Heart left ventricle (tissue), 13 donors: ENCODE results near the gene AP1S2.

Source experiments
- POLR2A ChIP-seq, 2 donors: fragments of 450-650 bp; IDR thresholded peaks; one replicate each; pipeline ENCODE4 v1.6.1; 2017; ENCODE audit warnings: antibody characterized with exemption in 2 of 2, mild to moderate bottlenecking in 2 of 2, moderate library complexity in 2 of 2
- TF ChIP-seq, protein P1 (sequence below), 12 donors: fragments of 200-600 bp; sonication (generic) in 4 of 12; IDR thresholded peaks; one replicate each; pipeline versions ENCODE4 v1.5.0 to v1.8.0; 2018 to 2022; ENCODE audit warnings: antibody characterized with exemption in 12 of 12, mild to moderate bottlenecking in 5 of 12
- donor health status: ischemic (EF 13 %, LVEDD 7.1; RV severe dilation, severe dysfunction).
- donor health status: DM: no; HTN: yes; CAD: no.
- donor health status: DM: no; HTN: no; CAD: no.
- donor health status: ischemic (EF 25% LVEDD 6.9; RV normal size, moderate dysfunction).
- donor health status: ischemic (EF 25% LVEDD 5.7; RV mildly dilated, moderate dysfunction).
- donor health status: ischemic (EF 35%, LVEDD 5.7; RV mildly dilated, moderate dysfunction).
- donor health status: nonischemic (EF 11% LVEDD 7.7; RV severe dilation, severe dysfunction).
- donor health status: DM: yes; HTN: yes; CAD: no.
- donor health status: PGD.
- donor health status: ischemic (EF 29% LVEDD 5.4; RV normal size, mild dysfunction).
- donor health status: nonischemic (EF 23%, LVEDD 6.1; RV moderate dilation, normal function).

DNA sequence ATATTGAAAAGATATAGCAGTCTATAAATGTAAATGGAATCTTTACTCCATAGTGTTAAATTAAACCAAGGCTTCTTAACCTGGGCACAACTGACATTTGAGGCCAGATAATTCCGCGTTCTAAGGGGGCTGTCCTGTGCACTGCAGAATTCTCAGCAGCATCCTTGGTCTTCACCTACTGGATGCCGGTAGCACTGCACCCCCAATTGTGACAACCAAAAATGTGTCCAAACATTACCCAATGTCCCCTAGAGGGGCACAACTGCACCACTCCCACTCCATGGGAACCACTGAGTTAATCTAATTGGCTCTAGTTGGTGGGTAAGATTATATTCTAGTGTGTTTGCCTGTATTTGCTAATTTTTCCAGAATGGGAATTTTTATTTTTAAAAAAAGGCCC is 16.6 kb downstream of the AP1S2 start:
- TF ChIP-seq, protein P1, sequence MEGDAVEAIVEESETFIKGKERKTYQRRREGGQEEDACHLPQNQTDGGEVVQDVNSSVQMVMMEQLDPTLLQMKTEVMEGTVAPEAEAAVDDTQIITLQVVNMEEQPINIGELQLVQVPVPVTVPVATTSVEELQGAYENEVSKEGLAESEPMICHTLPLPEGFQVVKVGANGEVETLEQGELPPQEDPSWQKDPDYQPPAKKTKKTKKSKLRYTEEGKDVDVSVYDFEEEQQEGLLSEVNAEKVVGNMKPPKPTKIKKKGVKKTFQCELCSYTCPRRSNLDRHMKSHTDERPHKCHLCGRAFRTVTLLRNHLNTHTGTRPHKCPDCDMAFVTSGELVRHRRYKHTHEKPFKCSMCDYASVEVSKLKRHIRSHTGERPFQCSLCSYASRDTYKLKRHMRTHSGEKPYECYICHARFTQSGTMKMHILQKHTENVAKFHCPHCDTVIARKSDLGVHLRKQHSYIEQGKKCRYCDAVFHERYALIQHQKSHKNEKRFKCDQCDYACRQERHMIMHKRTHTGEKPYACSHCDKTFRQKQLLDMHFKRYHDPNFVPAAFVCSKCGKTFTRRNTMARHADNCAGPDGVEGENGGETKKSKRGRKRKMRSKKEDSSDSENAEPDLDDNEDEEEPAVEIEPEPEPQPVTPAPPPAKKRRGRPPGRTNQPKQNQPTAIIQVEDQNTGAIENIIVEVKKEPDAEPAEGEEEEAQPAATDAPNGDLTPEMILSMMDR (IDR thresholded peaks at IDR 0.05): no peak
- TF ChIP-seq POLR2A (IDR thresholded peaks at IDR 0.05): no peak
